Smooth muscle cell of the brain vasculature (primary cell): ENCODE data around the gene PPP2R5D.
"Not testable (repeated sequence)": the region's sequence is repeated elsewhere in the genome, so short reads cannot be mapped to it uniquely, and the experiment has no call there.

Experiments used
- DNase-seq: peaks from one replicate; pipeline ENCODE4 v3.0.0-alpha.2; 2012; ENCODE audit warnings: low read depth, low spot score

PPP2R5D gene

GRCh38 chr6:42989923-42990322 is 5.6 kb downstream of the PPP2R5D start:
- DNase-seq: no peak

GRCh38 chr6:42993445-42993844 is 9.1 kb downstream of the PPP2R5D start:
- no peak for DNase-seq

DNA sequence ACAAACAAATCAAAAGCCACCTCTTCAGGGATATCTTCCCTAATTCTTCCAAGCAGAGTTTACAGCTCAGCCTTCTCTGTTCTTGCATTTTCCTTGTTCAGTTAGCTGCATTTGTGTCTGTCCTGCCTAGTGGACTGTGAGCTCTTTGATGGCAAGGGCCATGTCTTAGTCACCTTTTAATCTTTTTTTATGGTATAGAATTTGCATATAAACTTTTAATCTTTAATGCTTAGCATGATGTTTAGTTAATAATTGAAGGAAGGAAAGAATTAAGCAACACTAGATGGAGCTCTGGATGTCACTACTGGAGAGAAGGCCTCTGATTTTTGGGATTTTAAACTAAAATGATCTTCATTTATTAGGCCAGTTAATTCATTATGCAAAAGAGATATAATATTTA is 12.1 kb downstream of the PPP2R5D start:
- DNase-seq: no peak

GRCh38 chr6:42998205-42998604 is 13.8 kb downstream of the PPP2R5D start:
- DNase-seq: not testable (repeated sequence)

GRCh38 chr6:43001843-43002242 is 17.5 kb downstream of the PPP2R5D start:
- DNase-seq: no peak

GRCh38 chr6:43005844-43006243 is 21.5 kb downstream of the PPP2R5D start:
- no peak for DNase-seq

DNA sequence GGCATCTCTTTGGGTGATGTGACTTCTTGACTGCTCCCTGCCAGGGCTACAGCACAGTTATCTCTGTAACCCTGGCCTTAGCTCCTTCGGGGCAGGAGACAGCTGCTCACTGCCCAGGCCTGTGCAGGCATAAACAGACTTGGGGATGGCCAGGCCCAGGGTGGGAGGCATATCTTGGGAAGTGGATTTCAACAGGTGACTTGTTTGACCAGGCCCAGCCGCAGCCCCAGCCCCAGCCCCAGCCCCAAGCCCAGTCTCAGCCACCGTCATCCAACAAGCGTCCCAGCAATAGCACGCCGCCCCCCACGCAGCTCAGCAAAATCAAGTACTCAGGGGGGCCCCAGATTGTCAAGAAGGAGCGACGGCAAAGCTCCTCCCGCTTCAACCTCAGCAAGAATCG is 21.9 kb downstream of the PPP2R5D start:
- no peak for DNase-seq

DNA sequence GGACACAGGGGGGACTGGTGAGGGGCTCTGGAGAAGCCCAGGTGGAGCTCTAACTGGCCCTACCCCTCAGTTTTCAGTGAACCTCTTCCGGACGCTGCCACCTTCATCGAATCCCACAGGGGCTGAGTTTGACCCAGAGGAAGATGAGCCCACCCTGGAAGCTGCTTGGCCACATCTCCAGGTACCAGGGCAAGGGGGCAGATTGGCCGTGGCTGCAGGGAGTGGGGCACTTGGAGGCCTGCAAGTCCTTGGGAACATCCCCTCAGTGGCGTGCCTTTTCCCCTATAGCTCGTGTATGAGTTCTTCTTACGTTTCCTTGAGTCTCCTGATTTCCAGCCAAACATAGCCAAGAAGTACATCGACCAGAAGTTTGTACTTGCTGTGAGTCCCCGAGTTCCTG is 22.8 kb downstream of the PPP2R5D start:
- no peak for DNase-seq

DNA sequence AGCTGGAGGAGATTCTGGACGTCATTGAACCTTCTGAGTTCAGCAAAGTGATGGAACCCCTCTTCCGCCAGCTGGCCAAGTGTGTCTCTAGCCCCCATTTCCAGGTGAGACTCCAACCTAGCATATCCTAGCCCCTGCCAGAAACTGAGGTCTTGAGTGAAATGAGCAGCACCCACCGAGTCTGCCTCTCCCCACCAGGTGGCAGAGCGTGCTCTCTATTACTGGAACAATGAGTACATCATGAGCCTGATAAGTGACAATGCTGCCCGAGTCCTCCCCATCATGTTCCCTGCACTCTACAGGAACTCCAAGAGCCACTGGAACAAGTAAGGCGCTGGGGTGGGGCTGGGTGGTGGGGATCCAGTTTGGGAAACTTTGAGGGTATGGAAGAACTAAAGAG is 24.8 kb downstream of the PPP2R5D start:
- DNase-seq: no peak

DNA sequence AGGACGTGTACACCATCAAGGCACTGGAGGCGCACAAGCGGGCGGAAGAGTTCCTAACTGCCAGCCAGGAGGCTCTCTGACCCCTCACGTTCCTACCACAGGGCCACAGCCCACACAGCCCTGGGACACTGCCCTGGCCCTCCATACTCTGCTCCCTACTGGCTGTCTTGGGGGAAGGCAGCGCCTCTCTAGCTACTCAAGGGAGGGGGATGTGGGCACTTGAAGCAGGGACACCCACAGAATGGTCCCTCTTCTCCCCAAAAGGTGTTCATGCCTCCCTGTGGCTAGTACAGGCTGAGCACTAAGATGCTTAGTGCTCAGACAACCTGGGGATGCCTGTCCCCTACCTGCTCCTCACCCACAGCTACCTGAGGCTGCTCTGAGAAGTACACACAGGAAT is 26.8 kb downstream of the PPP2R5D start:
- DNase-seq: no peak

DNA sequence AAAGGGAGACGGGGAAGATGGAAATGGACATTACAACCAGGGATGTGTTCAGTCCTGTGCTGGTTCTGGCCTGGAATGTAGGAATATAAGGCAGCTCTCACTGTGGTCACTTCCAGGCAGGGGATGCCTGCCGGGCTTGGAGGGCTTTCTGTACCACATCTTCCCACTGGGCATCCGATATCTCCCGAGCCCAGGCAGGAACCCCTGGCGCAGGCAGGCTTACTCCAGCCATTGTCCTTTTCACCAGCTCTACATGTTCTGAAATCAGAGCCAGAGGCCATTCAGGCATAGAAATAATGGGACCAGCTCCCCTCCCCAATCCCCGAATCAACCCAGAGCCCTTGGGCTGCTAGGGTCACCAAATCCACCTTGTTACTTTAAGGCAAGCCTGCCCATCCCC is 28.0 kb downstream of the PPP2R5D start:
- no peak for DNase-seq

DNA sequence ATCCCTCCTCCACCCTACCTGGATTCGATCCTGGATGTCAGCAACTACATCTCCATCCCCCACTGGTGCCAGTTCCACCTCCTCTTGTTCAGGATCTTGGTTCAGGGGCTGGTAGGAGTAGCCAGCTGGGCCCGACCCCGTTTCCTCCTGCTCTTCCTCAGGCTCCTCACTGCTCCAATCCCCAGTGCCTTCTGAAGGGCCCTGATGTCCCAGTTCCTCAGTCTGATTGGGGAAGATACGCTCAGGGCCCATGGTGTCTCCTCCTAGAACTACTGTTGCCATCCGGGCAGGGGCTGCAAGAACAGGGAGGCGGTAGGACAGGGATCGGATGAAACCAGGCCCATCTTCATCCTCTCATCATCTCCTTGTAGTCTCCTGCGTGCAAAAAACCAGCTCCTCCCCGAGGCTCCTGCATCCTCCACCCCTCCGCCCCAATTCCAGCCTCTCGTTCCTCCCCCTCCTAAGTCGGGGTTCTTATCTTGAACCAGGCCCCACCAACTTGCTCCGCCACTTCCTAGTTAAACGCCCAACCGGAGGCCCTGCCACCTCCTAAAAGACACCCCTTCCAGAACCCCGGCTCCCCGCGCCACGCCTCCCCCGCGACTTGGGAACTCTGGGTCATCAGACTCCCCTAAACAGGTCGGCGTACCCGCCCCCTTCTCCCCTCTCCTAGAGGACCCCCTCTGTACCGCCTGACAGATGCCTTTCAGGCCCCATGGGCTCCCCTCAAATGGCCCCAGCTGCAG is 28.9 kb downstream of the PPP2R5D start:
- DNase-seq: no peak

DNA sequence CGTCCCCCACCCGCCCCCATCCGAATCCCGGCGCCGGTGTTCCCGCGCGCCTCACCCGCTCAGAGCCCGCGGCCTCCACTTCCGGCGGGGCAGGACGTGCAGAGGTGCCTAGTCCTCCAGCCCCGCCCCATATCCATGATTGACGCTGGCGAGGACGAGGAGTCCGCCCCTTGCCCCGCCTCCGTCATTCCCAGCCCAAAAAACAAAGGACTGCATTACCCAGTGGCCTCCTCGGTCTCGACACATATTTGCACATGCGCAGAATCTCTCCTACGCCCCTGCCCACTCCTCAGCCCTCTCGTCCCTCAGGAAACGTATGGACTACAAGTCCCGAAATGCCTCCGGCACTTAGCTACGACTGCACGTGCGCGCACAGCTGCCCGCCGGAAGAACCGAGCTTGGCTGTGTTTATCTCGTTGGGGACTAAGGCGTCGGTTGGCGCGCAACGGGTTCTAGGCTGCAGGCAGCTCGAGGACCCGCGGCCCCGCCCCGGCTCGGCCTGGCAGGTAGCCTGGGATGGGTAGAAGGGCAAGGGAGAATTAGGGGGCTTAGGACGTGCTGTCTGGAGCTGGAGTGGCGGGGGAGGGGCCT is 29.6 kb downstream of the PPP2R5D start, which contains the start of the genes KLHDC3 and MEA1:
Gene KLHDC3, plus strand, starts transcription at position 407 of the 591 bp plus-strand sequence. CDS start 2,944 bp downstream, outside the sequence.
Gene MEA1, minus strand, starts transcription at position 104 of the 591 bp plus-strand sequence. CDS start 133 bp downstream, outside the sequence.
- DNase-seq: peak; percentile 99

DNA sequence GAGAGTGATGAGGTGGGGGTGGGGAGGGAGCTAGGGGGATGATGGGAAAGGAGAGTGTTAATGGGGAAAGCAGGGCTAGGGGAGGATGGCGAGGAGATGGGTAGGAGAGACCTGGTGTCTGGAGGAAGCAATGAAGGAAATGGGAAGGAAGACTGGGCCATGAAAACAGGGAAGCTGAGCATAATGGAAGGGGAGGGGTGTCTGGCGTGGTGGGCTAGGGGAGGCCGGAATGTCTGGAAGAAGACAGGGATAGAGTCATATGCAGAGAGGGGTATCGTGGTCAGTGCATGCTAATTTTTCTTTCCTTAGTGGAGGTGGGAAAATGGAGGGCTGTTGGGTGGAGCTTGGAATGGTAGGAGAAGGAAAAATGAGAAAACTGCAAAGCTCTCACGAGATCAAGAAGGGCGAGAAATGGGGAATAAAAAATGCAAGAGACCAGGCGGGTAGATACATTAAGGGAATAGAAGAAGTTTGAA is 30.1 kb downstream of the PPP2R5D start:
- DNase-seq: no peak

DNA sequence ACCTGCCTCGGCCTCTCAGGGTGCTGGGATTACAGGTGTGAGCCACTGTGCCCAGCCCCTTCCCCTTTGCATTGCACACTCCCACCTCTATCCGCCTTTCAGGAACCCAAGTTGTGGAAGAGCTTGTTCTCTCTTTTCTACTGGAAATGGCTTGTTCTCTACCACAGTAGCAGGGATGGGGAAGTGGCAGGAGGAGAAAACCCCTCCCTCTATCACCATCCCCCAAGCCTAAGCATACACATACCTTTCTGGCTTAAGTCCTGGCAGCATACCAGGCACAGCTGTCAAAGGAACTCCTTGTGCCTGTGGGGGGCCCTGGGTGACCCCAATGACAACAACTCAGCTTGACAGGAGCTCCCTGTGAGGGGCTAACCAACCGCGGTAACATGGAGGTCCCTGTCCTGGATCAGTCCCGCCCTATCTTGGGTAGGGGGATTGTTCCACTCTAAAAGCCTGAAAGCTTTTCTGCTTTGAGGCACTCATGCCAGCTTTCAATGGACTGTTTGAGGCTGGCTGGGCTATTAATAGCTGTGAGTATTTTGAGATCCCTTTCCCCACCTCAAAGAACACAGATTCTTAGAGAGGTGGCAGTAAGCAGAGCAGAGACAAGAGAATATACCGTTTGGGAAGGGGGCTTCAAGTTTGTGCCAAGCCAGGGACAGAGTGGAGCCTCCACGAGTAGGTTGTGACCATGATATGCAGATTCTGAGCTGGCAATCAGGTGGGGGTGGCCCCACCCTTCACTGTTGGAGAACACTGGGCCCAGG is 32.0 kb downstream of the PPP2R5D start:
- no peak for DNase-seq

DNA sequence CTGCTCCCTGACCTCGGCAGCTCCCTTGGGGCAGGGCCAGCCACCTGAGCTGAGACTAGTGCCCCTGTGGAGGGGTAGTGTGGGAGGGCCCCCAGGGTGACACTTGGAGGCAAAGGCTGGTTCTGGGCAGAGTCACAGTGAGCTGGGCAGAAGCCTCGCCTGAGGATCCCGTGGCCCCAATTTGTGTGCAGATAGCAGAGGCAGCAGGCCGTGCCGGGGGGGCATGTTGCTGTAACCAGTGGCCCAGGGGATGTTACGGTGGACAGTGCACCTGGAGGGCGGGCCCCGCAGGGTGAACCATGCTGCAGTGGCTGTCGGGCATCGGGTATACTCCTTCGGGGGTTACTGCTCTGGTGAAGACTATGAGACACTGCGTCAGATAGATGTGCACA is 32.6 kb downstream of the PPP2R5D start:
- DNase-seq: no peak

GRCh38 chr6:43019152-43019551 is 34.8 kb downstream of the PPP2R5D start:
- DNase-seq: no peak

- DNase-seq: no peak
These were observed 35.8 kb downstream of the PPP2R5D start for GRCh38 chr6:43020052-43020705.

- no peak for DNase-seq
These were observed 36.5 kb downstream of the PPP2R5D start for GRCh38 chr6:43020847-43021246.

- no peak for DNase-seq
These were observed 37.1 kb downstream of the PPP2R5D start, which contains the start of gene RRP36 for GRCh38 chr6:43021270-43022047. Gene RRP36, plus strand, starts transcription at chr6:43021623. Its CDS starts 32 bp downstream, at chr6:43021655.

GRCh38 chr6:43024436-43024835 is 40.1 kb downstream of the PPP2R5D start:
- no peak for DNase-seq
